Measurements from ENCODE around the gene CA10.
A peak's percentile ranks its signal among the peaks of the same experiment; 100 is the strongest.

CA10 gene

GRCh38 chr17:51682115-51682514, 476.4 kb downstream of the CA10 start:
- Histone ChIP-seq H3K4me3 (IDR thresholded peaks at IDR 0.05; ENCODE audit: insufficient read depth, low read depth, low read length) (no peak overlapping the region), H3K27ac (peak overlapping the region; percentile 56), H3K27me3 (ENCODE audit: insufficient read depth, low read depth) (no peaks in the 10 kb centered on the region), H3K4me1 (ENCODE audit: low read depth, poor library complexity, severe bottlenecking) (peaks cover 25% of the 10 kb centered on the region), H3K36me3 (ENCODE audit: insufficient read depth) (no peaks in the 10 kb centered on the region), H2AFZ (ENCODE audit: low read depth) (peak overlapping the region; percentile 70), H4K20me1 (ENCODE audit: insufficient read depth) (no peaks in the 10 kb centered on the region), H3K4me2 (peak overlapping the region; percentile 71), H3K79me2 (ENCODE audit: insufficient read depth, low read depth) (no peaks in the 10 kb centered on the region), H3K9ac (no peak overlapping the region; the same call in 1 of the 2 replicates)
- TF ChIP-seq CTCF (conservative IDR thresholded peaks at IDR 0.05; ENCODE audit: low read depth, low read length): no peak

- Histone ChIP-seq H3K4me1 (ENCODE audit: low read depth, poor library complexity, severe bottlenecking) (peaks cover 19% of the 10 kb centered on the region), H3K9ac (no peak overlapping the region), H3K79me2 (ENCODE audit: insufficient read depth, low read depth) (no peaks in the 10 kb centered on the region), H3K4me3 (IDR thresholded peaks at IDR 0.05; ENCODE audit: insufficient read depth, low read depth, low read length) (no peak overlapping the region), H3K27me3 (ENCODE audit: insufficient read depth, low read depth) (no peaks in the 10 kb centered on the region), H4K20me1 (ENCODE audit: insufficient read depth) (no peaks in the 10 kb centered on the region), H3K36me3 (ENCODE audit: insufficient read depth) (no peaks in the 10 kb centered on the region), H3K27ac (no peak overlapping the region), H3K4me2 (no peak overlapping the region), H2AFZ (ENCODE audit: low read depth) (no peak overlapping the region)
- no peak for TF ChIP-seq CTCF (conservative IDR thresholded peaks at IDR 0.05; ENCODE audit: low read depth, low read length)
Observed at GRCh38 chr17:51677875-51678274, 480.6 kb downstream of the CA10 start.

GRCh38 chr17:51676691-51677487, 481.6 kb downstream of the CA10 start:
- Histone ChIP-seq H3K27ac (no peak overlapping the region), H3K4me2 (no peak overlapping the region), H3K79me2 (ENCODE audit: insufficient read depth, low read depth) (no peaks in the 10 kb centered on the region), H3K9ac (no peak overlapping the region), H3K4me3 (IDR thresholded peaks at IDR 0.05; ENCODE audit: insufficient read depth, low read depth, low read length) (no peak overlapping the region), H3K4me1 (ENCODE audit: low read depth, poor library complexity, severe bottlenecking) (peaks cover 9% of the 10 kb centered on the region), H3K36me3 (ENCODE audit: insufficient read depth) (no peaks in the 10 kb centered on the region), H3K27me3 (ENCODE audit: insufficient read depth, low read depth) (no peaks in the 10 kb centered on the region), H2AFZ (ENCODE audit: low read depth) (no peak overlapping the region), H4K20me1 (ENCODE audit: insufficient read depth) (no peaks in the 10 kb centered on the region)
- no peak for TF ChIP-seq CTCF (conservative IDR thresholded peaks at IDR 0.05; ENCODE audit: low read depth, low read length)

DNA sequence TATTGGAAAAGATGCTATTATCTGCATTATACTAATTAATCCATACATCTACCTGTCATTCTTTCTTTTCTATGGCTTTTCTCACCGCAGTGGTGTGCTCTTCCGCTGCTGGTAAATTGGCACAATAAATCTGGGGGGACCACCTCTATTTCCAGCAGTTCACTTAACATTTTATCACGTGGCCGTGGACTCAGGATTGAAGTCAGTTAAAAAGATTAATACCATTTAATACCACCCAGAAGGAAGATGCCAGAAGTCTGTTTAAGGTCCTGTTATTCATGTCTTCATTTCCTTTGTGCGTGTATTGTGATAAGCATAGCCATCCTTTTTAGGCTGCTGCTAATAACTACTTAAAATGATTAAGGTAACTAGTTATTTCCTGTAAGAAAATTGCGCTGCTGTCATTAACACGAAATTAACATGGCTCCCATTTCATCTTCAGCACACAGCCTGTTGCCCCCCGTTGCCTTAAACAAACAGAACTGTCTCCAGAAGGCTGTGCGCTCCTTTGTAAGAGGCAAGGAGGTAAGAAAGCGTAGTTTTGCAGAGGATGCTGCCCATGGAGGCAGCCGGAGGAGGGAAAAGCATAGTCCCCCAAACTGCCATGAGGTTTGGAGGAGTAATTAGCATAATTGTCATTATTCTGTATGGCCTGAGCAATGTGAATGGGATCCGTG, 483.8 kb downstream of the CA10 start:
- no peak overlapping the region for H2AFZ ChIP-seq (ENCODE audit: low read depth)
- H3K27ac ChIP-seq: no peak overlapping the region
- H3K9ac ChIP-seq: no peak overlapping the region
- no peaks in the 10 kb centered on the region for H3K27me3 ChIP-seq (ENCODE audit: insufficient read depth, low read depth)
- no peaks in the 10 kb centered on the region for H3K4me1 ChIP-seq (ENCODE audit: low read depth, poor library complexity, severe bottlenecking)
- no peak overlapping the region for H3K4me3 ChIP-seq (IDR thresholded peaks at IDR 0.05; ENCODE audit: insufficient read depth, low read depth, low read length)
- no peaks in the 10 kb centered on the region for H4K20me1 ChIP-seq (ENCODE audit: insufficient read depth)
- no peak overlapping the region for H3K4me2 ChIP-seq
- H3K79me2 ChIP-seq (ENCODE audit: insufficient read depth, low read depth): no peaks in the 10 kb centered on the region
- TF ChIP-seq CTCF (conservative IDR thresholded peaks at IDR 0.05; ENCODE audit: low read depth, low read length): no peak
- no peaks in the 10 kb centered on the region for H3K36me3 ChIP-seq (ENCODE audit: insufficient read depth)
